Measurements from ENCODE around the gene ELANE. TPM values are rescaled to one million over a fixed set of nuclear protein-coding genes. Genes with fewer than 3 reads are reported as not detected.

ELANE gene
- total and polyA plus RNA-seq, 9 of the 15 experiments (the other 6 are each of a cell fraction or from before 2014, with no cell fraction given) = not detected

DNA sequence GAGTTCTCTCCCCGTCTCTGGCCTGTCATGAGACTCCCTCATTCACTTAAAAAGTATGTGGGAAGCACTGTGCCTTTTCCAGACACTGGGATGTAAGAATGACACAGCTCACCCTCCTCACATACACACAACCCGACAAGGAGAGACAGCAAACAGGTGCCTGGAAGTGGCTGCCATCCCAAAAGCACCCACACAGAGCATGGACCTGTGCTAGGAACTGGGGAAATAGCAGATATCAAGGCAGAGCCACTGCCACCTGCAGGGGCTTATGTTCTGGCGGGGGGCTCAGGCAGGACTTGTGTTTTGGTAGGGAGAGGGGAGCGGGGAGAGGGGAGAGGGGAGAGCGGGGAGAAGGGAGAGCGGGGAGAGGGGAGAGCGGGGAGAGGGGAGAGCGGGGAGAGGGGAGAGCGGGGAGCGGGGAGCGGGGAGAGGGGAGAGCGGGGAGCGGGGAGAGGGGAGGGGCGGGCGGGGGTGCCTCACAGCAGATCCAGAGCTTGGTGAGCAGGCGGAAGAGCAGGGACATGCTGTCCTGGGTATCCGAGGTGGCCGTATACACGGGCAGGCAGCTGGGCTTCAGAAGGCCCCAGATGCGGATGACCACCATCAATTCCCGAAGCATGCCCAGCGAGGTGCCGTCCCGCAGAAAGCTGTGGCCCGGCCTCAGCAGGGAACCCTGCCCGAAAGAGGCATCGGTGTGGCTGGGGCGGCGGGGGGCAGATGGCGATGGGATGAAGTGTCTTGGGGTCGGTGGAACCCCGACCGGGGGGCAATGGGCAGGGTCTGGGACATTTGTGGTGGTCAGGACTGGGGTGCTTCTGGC, 19.6 kb downstream of the ELANE start:
- Histone ChIP-seq H3K4me3 (no peak overlapping the region), H3K4me2 (ENCODE audit: insufficient read depth, low read length) (no peak overlapping the region), H3K27ac (ENCODE audit: extremely low read depth, low read depth, low read length) (peak overlapping the region; percentile 66; the same call in 1 of the 3 replicates), H3K9me3 (replicated peaks; ENCODE audit: control insufficient read depth, insufficient read depth, low read depth, low read length) (no peaks in the 10 kb centered on the region), H3K79me2 (ENCODE audit: control insufficient read depth, insufficient read depth, low read length) (no peaks in the 10 kb centered on the region), H3K9ac (ENCODE audit: insufficient read depth in 1 of 2, low read depth in 2 of 2, low read length in 2 of 2) (0 out of 4 replicates have a peak overlapping the region, but pooled peaks of 1 of the 2 experiments have one; percentile 36), H4K20me1 (replicated peaks; ENCODE audit: control insufficient read depth, insufficient read depth, low read length) (no peaks in the 10 kb centered on the region; the same call in 1 of the 2 replicates), H3K27me3 (ENCODE audit: control insufficient read depth in 2 of 2, insufficient read depth in 2 of 2, low read length in 2 of 2) (no peaks in the 10 kb centered on the region), H3K4me1 (replicated peaks in 1 of 2; ENCODE audit: control insufficient read depth in 2 of 2, insufficient read depth in 2 of 2, low read length in 2 of 2) (peaks cover 16 to 78% of the 10 kb centered on the region in 2 experiments), H2AFZ (ENCODE audit: low read depth, low read length) (no peak overlapping the region), H3K36me3 (ENCODE audit: control insufficient read depth, insufficient read depth, low read length) (peaks cover 79% of the 10 kb centered on the region; the same call in 2 of the 3 replicates), H3K9me1 (ENCODE audit: control insufficient read depth, insufficient read depth, low read length) (no peaks in the 10 kb centered on the region)
- in situ Hi-C loops (cut with MboI) = no loop called here
- no TSS peak for BruUV-seq (replicated peaks)
- 0 out of 3 replicates have a peak, but pooled peaks have one; percentile 10 for ATAC-seq
- 85% methylated on average over 18 of the region's 33 CpGs for WGBS (ENCODE audit: insufficient coverage, low coverage, missing lambda C conversion rate)
- CTCF ChIA-PET (ENCODE audit: low intra/inter-chr PET ratio) = no interaction called here
- DNase-seq (ENCODE audit: extremely low read depth in 1 of 4, low spot score in 3 of 4) = peak; percentile 42 to 64 (median 54)
- no peak for FAIRE-seq
- intact Hi-C loops (cut with micrococcal nuclease) = no loop called here
- POLR2A ChIA-PET = interaction anchor here (2.0 kb wide), 1 partner anchor 36 kb away, joined by 7 read pairs; no protein-coding TSS in a partner anchor
- peak; percentile 23; the same call in 1 of the 2 replicates for TF ChIP-seq SUPT5H (IDR thresholded peaks at IDR 0.05)
- no peak for TF ChIP-seq TFAM (CRISPR knock-in tag; conservative IDR thresholded peaks at IDR 0.05)
- TF ChIP-seq POLR2G (IDR thresholded peaks at IDR 0.05; ENCODE audit: low read depth, low read length) = peak; percentile 72; the same call in 1 of the 2 replicates
- TF ChIP-seq, protein P1, sequence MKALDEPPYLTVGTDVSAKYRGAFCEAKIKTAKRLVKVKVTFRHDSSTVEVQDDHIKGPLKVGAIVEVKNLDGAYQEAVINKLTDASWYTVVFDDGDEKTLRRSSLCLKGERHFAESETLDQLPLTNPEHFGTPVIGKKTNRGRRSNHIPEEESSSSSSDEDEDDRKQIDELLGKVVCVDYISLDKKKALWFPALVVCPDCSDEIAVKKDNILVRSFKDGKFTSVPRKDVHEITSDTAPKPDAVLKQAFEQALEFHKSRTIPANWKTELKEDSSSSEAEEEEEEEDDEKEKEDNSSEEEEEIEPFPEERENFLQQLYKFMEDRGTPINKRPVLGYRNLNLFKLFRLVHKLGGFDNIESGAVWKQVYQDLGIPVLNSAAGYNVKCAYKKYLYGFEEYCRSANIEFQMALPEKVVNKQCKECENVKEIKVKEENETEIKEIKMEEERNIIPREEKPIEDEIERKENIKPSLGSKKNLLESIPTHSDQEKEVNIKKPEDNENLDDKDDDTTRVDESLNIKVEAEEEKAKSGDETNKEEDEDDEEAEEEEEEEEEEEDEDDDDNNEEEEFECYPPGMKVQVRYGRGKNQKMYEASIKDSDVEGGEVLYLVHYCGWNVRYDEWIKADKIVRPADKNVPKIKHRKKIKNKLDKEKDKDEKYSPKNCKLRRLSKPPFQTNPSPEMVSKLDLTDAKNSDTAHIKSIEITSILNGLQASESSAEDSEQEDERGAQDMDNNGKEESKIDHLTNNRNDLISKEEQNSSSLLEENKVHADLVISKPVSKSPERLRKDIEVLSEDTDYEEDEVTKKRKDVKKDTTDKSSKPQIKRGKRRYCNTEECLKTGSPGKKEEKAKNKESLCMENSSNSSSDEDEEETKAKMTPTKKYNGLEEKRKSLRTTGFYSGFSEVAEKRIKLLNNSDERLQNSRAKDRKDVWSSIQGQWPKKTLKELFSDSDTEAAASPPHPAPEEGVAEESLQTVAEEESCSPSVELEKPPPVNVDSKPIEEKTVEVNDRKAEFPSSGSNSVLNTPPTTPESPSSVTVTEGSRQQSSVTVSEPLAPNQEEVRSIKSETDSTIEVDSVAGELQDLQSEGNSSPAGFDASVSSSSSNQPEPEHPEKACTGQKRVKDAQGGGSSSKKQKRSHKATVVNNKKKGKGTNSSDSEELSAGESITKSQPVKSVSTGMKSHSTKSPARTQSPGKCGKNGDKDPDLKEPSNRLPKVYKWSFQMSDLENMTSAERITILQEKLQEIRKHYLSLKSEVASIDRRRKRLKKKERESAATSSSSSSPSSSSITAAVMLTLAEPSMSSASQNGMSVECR (CRISPR knock-in tag; IDR thresholded peaks at IDR 0.05) = no peak
- peak; percentile 98 for TF ChIP-seq MYNN (IDR thresholded peaks at IDR 0.05)
- TF ChIP-seq MYNN (CRISPR knock-in tag; IDR thresholded peaks at IDR 0.05) = peak; percentile 54; the same call in 1 of the 2 replicates
- TF ChIP-seq, protein P2, sequence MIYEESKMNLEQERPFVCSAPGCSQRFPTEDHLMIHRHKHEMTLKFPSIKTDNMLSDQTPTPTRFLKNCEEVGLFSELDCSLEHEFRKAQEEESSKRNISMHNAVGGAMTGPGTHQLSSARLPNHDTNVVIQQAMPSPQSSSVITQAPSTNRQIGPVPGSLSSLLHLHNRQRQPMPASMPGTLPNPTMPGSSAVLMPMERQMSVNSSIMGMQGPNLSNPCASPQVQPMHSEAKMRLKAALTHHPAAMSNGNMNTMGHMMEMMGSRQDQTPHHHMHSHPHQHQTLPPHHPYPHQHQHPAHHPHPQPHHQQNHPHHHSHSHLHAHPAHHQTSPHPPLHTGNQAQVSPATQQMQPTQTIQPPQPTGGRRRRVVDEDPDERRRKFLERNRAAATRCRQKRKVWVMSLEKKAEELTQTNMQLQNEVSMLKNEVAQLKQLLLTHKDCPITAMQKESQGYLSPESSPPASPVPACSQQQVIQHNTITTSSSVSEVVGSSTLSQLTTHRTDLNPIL (CRISPR knock-in tag; IDR thresholded peaks at IDR 0.05) = no peak
- TF ChIP-seq ZNF431 (CRISPR knock-in tag; IDR thresholded peaks at IDR 0.05) = no peak
- TF ChIP-seq, protein P3, sequence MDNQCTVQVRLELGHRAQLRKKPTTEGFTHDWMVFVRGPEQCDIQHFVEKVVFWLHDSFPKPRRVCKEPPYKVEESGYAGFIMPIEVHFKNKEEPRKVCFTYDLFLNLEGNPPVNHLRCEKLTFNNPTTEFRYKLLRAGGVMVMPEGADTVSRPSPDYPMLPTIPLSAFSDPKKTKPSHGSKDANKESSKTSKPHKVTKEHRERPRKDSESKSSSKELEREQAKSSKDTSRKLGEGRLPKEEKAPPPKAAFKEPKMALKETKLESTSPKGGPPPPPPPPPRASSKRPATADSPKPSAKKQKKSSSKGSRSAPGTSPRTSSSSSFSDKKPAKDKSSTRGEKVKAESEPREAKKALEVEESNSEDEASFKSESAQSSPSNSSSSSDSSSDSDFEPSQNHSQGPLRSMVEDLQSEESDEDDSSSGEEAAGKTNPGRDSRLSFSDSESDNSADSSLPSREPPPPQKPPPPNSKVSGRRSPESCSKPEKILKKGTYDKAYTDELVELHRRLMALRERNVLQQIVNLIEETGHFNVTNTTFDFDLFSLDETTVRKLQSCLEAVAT (IDR thresholded peaks at IDR 0.05) = 0 out of 4 replicates have a peak, but pooled peaks of 1 of the 2 experiments have one; percentile 23
- TF ChIP-seq CBFA2T2 (conservative IDR thresholded peaks at IDR 0.05) = no peak
- TF ChIP-seq, protein P4, sequence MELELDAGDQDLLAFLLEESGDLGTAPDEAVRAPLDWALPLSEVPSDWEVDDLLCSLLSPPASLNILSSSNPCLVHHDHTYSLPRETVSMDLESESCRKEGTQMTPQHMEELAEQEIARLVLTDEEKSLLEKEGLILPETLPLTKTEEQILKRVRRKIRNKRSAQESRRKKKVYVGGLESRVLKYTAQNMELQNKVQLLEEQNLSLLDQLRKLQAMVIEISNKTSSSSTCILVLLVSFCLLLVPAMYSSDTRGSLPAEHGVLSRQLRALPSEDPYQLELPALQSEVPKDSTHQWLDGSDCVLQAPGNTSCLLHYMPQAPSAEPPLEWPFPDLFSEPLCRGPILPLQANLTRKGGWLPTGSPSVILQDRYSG (tag; conservative IDR thresholded peaks at IDR 0.05; ENCODE audit: low read depth) = no peak
- TF ChIP-seq ZC3H4 (CRISPR knock-in tag; IDR thresholded peaks at IDR 0.05; ENCODE audit: borderline replicate concordance) = no peak
- peak; percentile 80 for TF ChIP-seq FIP1L1 (IDR thresholded peaks at IDR 0.05; ENCODE audit: low read depth, low read length, poor library complexity, severe bottlenecking)
